ENCODE results near the gene SLC15A3.

DNA sequence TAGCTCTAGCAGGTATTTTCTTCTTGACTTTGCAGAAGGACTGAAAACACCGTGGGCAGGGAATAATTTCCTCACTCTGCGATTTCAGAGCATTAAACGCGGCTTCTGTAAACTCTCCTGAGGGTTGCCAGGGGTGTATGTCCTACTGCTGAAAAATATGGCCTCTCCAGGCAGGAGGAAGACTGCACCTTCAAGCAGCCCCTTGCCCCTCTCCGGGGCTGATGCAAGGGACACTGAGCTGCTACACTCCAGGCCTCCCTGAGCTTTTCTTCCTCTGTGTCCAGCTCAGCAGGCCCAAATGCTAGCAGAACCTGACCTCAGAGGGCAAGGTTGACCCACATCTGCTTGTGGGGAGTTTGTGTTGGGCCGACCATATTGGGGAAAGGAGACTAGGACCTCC, 21.7 kb upstream of the SLC15A3 start:
- TF ChIP-seq POLR2AphosphoS5 (IDR thresholded peaks at IDR 0.05; ENCODE audit: low read depth, low read length) (no peak), REST (IDR thresholded peaks at IDR 0.05; ENCODE audit: insufficient read depth in 1 of 2, low read depth in 2 of 2, low read length in 2 of 2) (no peak), SIN3A (IDR thresholded peaks at IDR 0.05; ENCODE audit: borderline replicate concordance, insufficient read depth, low read length) (no peak), FOXP2 (optimal IDR thresholded peaks at IDR 0.05; ENCODE audit: borderline replicate concordance, extremely low read depth, extremely low read length, insufficient read depth) (no peak), TAF1 (IDR thresholded peaks at IDR 0.05; ENCODE audit: borderline replicate concordance, insufficient read depth, low read length) (no peak)

Data from PFSK-1 (cell line).